Activated naive CD4-positive, alpha-beta T cell (primary cell): ENCODE measurements around the gene CFAP57.

Experiments
- DNase-seq, 4 experiments: peaks; one replicate each; lab custom pipeline; 2025; lab: John Stamatoyannopoulos, UW

CFAP57 gene

DNA sequence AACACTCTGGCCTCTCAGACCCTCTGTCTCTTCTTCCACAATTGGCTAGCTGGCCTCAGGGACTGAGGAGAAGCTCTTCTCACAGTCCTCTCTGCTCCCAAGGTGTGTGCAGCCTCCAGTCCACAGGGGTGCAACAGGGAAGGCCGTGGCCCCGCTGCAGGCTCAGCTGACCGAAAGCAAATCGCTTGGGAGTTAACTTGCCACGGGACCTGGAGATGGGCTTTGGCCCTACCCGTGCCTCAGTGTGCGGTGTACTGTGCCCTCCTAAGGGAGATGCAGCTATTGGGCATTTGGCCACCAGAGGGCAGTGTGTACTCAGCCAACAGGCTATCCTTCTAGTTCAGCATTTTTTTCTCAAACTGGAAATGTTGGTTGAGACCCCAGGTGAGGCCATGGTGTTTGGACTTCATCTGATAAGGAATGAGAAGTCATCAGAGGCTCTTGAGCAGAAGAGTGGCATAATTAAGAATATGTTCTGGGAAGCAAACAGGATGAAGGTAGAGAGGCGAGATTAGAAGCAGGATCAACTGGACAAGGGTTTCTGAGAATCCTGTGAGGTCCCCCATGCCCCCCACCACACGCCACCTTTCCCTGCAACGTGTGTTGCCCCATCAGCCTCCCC, 55.1 kb downstream of the CFAP57 start:
- peak; percentile 68 to 90 (median 85) for DNase-seq

DNA sequence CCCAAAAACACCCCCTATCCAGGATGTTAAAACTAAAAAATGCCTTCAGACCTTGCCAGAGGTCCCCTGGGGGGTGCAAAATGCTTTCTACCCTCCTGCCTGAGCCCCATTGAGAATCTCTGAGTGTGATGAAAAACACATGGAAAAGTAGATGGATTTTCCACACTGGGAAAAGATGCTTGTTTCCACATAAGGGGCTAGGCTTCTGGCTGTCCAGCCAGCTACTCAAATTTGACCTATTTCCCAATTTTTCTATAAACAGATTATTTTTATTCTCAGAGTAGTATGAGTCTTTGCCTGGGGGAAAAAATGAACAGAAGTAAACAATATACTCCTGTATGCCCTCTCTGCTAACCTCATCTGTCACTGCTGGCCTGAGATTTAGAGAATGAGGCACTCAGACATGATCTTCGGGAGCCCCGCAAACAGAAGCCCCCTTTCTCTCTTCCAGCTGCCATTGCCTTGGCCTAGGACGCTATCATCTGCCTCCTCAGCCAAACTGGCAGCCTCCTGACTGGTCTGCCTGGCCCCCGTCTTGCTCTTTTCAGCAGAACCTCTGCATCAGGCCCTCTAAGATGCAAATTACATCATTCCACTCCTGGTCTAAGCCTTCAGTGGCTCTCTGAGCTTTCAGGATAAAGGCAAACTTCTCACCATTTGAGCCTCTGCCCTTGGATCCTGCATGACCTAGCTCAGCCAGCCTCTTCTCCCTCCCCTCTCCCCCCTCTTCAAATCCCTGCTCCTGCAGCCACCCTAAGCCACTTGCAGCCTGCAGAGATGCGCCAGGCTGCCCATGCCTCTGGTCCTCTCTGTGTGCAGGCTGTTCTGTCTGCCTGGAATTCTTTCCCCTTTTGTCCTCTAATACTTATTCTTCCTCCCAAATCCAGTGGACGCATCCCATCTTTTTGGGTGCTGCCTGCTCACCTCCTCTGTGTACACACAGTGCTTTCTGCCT, 58.0 kb downstream of the CFAP57 start:
- no peak for DNase-seq

GRCh38 chr1:43232074-43232473, 59.9 kb downstream of the CFAP57 start:
- no peak for DNase-seq

- no peak for DNase-seq
Observed at GRCh38 chr1:43232482-43232881, 60.4 kb downstream of the CFAP57 start.

- no peak for DNase-seq
Observed at GRCh38 chr1:43233631-43234030, 61.5 kb downstream of the CFAP57 start.

DNA sequence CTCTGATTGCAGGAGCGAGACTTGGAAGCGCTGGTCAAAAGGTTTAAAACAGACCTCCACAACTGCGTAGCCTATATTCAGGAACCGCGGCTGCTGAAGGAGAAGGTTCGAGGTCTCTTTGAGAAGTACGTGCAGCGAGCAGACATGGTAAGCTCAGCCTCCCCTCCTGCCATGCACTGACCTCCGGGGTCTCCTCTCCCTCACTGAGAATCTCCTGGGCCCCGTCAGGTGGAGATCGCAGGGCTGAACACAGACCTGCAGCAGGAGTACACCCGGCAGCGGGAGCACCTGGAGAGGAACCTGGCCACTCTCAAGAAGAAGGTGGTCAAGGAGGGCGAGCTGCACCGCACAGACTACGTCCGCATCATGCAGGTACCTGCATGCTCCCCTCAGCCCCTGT, 62.1 kb downstream of the CFAP57 start:
- no peak for DNase-seq

GRCh38 chr1:43235040-43235439, 62.9 kb downstream of the CFAP57 start:
- DNase-seq: no peak

- DNase-seq: no peak
Observed at GRCh38 chr1:43235451-43236121, 63.5 kb downstream of the CFAP57 start.

GRCh38 chr1:43237121-43237520, 65.0 kb downstream of the CFAP57 start:
- no peak for DNase-seq

DNA sequence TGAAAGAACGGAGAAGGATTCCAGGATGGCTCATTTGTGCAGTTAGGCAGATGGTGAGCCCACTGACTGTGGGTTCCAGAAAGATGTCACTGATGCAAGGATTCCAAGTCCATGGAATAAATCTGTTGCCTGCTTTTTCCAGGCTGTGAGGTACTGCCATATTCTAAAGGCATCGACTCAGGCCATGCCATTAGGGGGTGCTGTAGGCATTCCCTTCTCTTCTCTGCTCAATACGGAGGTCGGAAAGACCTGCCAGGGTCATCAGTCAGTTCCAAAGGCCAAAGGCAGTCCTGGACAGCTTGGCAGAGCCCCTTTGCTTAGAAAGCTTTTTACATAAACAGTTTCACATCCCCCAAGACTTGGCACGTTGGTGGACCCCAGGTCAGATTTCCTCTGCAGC, 66.0 kb downstream of the CFAP57 start:
- no peak for DNase-seq

GRCh38 chr1:43238991-43239469, 66.9 kb downstream of the CFAP57 start:
- no peak for DNase-seq

GRCh38 chr1:43239484-43239883, 67.4 kb downstream of the CFAP57 start:
- no peak for DNase-seq

GRCh38 chr1:43241413-43241836, 69.3 kb downstream of the CFAP57 start:
- DNase-seq: no peak

DNA sequence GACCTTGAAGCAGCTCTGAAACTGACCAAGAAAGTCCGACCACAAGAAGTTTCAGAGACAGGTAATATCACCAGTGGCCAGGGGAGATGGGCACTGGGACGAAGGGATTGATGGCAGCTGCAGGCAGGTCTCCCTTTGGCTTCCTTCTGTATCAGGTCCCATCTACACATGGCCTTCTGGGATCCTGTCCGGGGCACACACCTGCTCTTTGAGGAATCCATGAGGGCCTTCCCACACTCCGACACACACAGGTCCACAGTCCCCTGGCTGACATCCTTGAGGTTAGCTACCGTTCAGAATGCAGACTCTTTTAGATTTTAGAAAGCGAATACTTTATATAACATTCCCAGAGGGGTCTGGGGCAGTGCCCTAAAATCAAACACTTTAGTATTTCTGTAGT, 71.2 kb downstream of the CFAP57 start:
- no peak for DNase-seq

DNA sequence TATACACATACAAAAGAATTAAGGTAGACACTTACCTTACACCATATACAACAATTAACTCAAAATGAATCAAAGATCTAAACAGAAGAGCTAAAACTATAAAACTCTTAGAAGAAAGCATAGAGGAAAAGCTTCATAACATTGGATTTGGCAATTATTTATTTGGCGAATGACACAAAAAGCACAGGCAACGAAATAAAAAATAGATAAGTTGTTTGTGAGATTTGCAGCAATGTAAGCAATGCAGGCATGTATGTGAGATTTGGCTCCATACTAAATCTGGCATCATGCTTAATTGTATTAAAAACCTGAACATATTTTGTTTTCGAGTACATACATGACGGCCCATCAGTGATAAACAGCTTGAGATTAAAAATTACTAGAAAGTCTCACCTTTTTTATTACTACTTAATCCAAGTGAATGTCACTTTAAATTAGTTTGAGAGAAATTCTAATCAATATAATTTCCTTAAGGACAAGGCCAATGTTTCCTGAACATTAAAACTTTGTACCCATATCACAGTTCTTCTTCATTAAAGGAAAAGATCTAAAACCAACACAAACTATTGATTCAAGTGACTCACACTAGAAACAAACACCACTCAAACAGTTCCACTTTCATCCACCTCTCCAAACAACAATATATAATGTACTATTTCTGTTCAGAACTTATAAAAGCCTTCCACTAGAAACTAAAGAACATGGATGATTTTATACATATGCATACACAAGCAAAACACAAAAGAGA, 74.5 kb downstream of the CFAP57 start:
- no peak for DNase-seq

- DNase-seq: no peak
Observed at GRCh38 chr1:43247256-43247921, 75.3 kb downstream of the CFAP57 start.

- DNase-seq: no peak
Observed at GRCh38 chr1:43250351-43250761, 78.2 kb downstream of the CFAP57 start.

- no peak for DNase-seq
Observed at GRCh38 chr1:43251024-43251423, 78.9 kb downstream of the CFAP57 start.

GRCh38 chr1:43252225-43252624, 80.1 kb downstream of the CFAP57 start:
- no peak for DNase-seq

GRCh38 chr1:43253173-43253572, 81.0 kb downstream of the CFAP57 start:
- no peak for DNase-seq

- DNase-seq: no peak
Observed at GRCh38 chr1:43253876-43254275, 81.7 kb downstream of the CFAP57 start.
